ENCODE data around the gene ZNF423.
"Not testable (repeated sequence)": the region's sequence is repeated elsewhere in the genome, so short reads cannot be mapped to it uniquely, and the experiment has no call there.

ZNF423 gene

GRCh38 chr16:49524216-49524946 lies 331.5 kb downstream of the ZNF423 start:
- DNase-seq: peak in 1 of 3 experiments; percentile 51

GRCh38 chr16:49523435-49524159 lies 332.3 kb downstream of the ZNF423 start:
- DNase-seq: no peak

GRCh38 chr16:49521734-49522325 lies 334.1 kb downstream of the ZNF423 start:
- peak in 2 of 3 experiments; percentile 18 to 38 for DNase-seq

- peak in 2 of 3 experiments; percentile 27 to 48 for DNase-seq
Measured at GRCh38 chr16:49520492-49521038, 335.3 kb downstream of the ZNF423 start.

- no peak for DNase-seq
Measured at GRCh38 chr16:49519741-49520140, 336.2 kb downstream of the ZNF423 start.

- no peak for DNase-seq
Measured at GRCh38 chr16:49519008-49519656, 336.8 kb downstream of the ZNF423 start.

- DNase-seq: no peak
Measured at GRCh38 chr16:49516382-49517036, 339.4 kb downstream of the ZNF423 start.

GRCh38 chr16:49515861-49516260 lies 340.1 kb downstream of the ZNF423 start:
- DNase-seq: no peak

- no peak for DNase-seq
Measured at GRCh38 chr16:49515016-49515565, 340.8 kb downstream of the ZNF423 start.

- DNase-seq: peak in 1 of 3 experiments; percentile 15
Measured at GRCh38 chr16:49514073-49514980, 341.6 kb downstream of the ZNF423 start.

GRCh38 chr16:49513040-49513439 lies 342.9 kb downstream of the ZNF423 start:
- peak; percentile 13 to 70 (median 40) for DNase-seq

GRCh38 chr16:49510654-49511305 lies 345.1 kb downstream of the ZNF423 start:
- DNase-seq: no peak

GRCh38 chr16:49510141-49510540 lies 345.8 kb downstream of the ZNF423 start:
- no peak for DNase-seq

- not testable (repeated sequence) for DNase-seq
Measured at GRCh38 chr16:49506058-49507013, 349.6 kb downstream of the ZNF423 start.

- DNase-seq: no peak
Measured at GRCh38 chr16:49505556-49505955, 350.4 kb downstream of the ZNF423 start.

GRCh38 chr16:49504626-49505025 lies 351.3 kb downstream of the ZNF423 start:
- peak in 2 of 3 experiments; percentile 8 to 38 for DNase-seq

- DNase-seq: no peak
Measured at GRCh38 chr16:49504023-49504364, 351.9 kb downstream of the ZNF423 start.

- no peak for DNase-seq
Measured at GRCh38 chr16:49503256-49504022, 352.5 kb downstream of the ZNF423 start.

Measured in NCI-H1417 (cell line).